Vagina (tissue), 2 donors: Measurements from ENCODE around the gene ANKFN1.

ENCODE experiments used
- CTCF ChIP-seq, 3 experiments: fragments of 450-650 bp in 2 of 3; fragments of 200-600 bp in 1 of 3; sonication (generic) in 1 of 3; IDR thresholded peaks; one replicate each; pipeline ENCODE4 v1.5.1; 2017 to 2019; ENCODE audit warnings: antibody characterized with exemption in 3 of 3, mild to moderate bottlenecking in 2 of 3, moderate library complexity in 2 of 3
- POLR2AphosphoS5 ChIP-seq, 2 donors: sonication (generic); formaldehyde crosslinking; IDR thresholded peaks; one replicate each; pipeline ENCODE4 v1.9.0; 2017; ENCODE audit warnings: antibody characterized with exemption in 2 of 2, mild to moderate bottlenecking in 2 of 2, low read depth in 1 of 2; ENCODE audit not compliant: insufficient read depth in 1 of 2

- no peak for TF ChIP-seq CTCF (IDR thresholded peaks at IDR 0.05)
- no peak for TF ChIP-seq POLR2AphosphoS5 (IDR thresholded peaks at IDR 0.05; ENCODE audit: insufficient read depth in 1 of 2, low read depth in 1 of 2)
These were observed 281.3 kb downstream of the ANKFN1 start for GRCh38 chr17:56434610-56435009.
